GM18502 (cell line): Measurements from ENCODE around the gene FIBCD1.

ENCODE experiments used
- ATAC-seq: cut with Tn5 transposase; IDR thresholded peaks from one replicate; pipeline ENCODE4 v1.9.1; 2021; ENCODE audit warnings: mild to moderate bottlenecking; ENCODE audit not compliant: unreplicated experiment, poor library complexity

FIBCD1 gene, protein sequence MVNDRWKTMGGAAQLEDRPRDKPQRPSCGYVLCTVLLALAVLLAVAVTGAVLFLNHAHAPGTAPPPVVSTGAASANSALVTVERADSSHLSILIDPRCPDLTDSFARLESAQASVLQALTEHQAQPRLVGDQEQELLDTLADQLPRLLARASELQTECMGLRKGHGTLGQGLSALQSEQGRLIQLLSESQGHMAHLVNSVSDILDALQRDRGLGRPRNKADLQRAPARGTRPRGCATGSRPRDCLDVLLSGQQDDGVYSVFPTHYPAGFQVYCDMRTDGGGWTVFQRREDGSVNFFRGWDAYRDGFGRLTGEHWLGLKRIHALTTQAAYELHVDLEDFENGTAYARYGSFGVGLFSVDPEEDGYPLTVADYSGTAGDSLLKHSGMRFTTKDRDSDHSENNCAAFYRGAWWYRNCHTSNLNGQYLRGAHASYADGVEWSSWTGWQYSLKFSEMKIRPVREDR

DNA sequence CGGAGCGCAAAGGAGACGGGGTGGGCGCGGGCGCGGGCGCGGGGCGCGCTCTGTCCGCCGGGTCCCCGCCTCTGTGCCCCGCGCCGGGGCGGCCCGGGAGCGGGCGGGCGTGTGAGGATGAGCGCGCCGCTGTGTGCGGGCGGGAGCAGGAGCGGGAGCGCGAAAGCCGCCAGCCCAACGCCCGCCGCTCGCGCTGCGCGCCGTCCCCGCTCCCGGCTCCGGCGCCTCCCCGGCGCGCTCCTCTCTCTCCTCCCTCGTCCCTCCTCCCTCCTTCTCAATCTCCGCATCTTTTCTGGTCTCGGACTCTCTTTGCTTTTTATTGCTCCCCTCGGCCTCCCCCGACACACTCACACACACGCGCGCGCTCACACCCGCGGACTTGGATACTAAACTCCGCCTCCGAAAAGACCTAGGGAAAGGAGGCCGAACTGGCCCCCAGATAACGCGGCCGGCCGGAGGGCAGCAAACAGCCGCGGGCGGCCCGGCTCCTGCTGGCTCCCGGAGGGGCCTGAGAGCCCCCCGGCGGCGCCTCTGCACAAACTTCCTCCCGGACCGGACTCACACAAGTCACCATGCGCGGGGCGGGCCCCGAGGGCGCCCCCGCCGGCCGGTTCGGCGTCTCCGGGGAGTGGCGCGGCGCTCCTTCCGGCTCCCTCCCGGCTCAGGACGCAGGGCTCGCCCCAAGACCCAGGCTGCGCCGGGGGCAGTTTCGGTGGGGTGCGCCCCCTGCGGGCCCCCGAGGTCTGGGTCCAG, at the start of gene FIBCD1:
Gene FIBCD1, minus strand, starts transcription at position 596 of the 753 bp plus-strand sequence. CDS start 640 bp downstream, outside the sequence.
- no peak for ATAC-seq

DNA sequence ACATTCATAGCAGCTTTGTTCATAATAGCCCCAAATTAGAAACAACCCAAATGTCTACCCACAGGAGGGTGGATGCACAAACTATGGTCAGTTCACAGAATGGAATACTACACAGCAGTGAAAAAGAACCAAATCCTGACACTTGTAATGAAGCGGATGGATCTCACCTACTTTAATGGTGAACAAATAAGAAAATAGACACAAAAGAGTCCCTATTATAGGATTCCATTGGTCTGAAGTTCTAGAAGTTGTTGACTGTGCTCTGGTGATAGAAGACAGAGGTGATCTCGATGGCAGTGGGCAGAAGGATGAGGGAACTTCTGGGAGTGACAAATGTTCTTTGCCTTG, 49.3 kb upstream of the FIBCD1 start:
- ATAC-seq = no peak

DNA sequence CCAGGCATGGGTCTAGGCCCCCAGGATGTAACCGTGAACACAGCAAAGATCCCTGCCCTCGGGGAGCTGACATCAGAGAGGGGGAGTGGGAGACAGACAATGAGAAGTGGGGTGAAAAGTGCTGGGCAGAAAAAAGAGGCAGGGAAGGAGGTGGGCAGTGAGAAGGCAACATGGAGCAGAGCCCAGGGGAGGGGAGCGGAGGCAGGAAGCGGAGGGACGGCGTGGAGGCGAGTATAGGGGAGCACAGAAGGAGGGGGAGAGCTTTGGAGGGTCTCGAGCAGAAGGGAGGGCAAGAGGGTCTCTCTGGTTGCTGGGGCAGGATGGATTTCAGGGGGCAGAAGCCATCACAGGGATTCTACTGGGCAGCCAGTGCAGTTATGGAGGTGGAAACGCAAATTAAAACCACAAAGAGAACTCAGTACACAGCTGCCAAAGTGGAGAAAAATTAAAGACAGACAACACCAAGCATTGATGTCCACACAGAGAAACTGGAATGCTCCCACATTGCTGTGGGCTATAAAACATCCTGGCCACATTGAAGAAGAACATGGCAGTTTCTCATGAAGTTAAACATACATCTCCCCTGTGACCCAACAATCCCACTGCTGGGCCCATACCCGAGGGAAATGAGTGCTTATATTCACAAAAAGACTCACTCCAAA, 48.8 kb upstream of the FIBCD1 start:
- no peak for ATAC-seq

DNA sequence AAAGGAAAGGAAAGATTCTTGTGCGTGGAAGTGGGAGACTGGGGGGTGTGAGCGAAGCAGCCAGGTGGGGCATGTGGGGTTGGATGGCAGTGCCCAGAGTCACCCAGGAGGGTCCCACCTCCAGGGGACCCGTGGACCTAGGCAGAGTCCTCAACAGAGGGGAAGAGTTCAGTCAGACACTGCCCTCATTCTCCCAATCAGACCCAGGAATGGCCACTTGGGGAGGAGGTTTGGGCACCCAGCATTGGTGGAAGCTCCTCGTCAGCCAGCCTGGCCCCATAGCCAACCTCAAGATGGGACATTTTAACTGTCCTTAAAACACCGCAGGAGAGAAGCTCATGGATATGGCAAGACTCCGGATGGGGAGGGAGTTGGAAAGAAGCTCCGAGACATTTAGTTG, 48.0 kb upstream of the FIBCD1 start:
- ATAC-seq = no peak

DNA sequence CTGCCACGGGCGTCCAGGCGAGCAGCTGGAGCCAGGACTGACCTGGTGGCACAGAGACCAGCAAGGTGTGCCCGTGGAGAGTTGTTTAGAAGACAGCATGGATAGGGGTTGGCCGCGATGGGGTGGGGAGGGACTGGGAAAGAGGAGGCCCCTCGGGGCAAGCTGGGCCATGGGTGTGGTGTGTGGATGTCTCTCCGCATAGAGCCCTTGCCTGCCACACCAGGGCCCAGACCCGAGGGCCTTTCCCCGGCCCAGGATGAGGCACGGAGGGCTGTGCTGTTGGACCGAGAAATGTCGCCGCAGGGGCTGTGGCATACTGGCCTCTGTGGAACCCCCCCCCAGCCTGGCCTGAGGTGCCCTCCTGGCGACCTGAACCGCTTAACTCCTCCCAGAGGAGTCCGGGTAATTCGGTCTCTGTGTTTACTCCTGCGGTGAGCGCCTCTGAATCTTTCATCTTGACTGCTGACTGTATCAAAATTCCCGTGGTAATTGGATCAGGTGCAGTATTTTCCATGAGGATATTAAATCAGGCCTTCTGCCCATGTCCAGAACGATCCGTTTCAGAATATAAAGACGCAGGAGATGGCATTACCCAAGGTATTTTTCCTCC, 47.4 kb upstream of the FIBCD1 start:
- no peak for ATAC-seq

DNA sequence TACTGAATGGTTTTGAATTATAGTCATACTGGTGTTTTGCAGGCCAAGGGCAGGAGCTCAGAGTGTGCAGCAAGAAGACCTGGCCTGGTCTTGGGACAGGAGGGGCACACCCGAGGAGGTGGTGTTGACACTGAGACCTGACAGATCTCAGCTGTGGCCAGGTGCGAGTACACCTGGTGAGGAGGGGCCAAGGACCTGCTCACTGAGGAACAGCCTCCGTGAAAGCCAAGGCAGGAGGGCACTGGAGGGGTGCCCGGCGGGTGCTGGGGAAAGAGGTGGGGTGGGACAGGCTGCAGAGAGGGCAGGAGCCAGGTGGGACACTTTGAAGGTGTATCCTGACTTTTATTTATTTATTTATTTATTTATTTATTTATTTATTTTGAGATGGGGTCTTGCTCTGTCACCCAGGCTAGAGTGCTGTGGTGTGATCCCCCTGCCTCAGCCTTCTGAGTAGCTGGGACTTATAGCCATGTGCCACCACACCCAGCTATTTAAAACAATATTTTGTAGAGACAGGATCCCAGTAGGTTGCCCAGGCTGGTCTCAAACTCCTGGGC, 46.6 kb upstream of the FIBCD1 start:
- no peak for ATAC-seq

DNA sequence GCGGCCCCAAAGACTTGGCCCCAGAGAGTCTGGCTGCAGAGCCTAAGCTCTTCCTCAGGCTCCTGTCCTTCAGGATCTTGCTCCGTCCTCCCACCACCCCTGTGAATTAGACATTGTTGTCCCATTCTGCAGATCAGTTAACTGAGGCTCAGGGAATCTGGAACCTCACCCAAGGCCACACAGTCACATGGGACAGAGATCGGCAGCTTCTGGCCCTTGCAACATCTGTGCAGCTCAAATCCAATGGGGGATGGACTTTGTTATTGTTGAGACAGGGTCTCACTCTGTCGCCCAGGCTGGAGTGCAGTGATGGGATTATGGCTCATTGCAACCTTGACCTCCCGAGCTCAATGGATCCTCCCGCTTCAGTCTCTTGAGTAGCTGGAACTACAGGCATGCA, 46.0 kb upstream of the FIBCD1 start:
- ATAC-seq = no peak

DNA sequence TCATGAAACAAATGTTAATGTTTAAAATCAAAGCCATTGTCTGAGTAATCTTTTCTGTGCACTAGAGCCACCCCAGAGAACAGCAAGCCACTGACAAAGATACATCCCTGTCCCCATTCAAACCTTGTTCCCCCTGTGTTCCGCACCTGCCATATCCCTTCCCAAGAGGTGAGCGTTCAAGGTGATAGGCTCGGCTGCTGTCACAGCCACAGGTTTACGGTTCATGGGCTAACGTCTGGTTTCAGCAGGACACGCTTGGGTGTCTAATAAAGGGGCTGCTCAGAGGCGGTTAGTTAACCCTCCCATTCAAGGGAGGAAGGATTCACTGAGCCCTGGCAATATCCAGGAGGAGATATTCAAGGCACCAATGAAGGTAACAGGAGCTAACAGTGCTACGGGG, 45.5 kb upstream of the FIBCD1 start:
- ATAC-seq = no peak

DNA sequence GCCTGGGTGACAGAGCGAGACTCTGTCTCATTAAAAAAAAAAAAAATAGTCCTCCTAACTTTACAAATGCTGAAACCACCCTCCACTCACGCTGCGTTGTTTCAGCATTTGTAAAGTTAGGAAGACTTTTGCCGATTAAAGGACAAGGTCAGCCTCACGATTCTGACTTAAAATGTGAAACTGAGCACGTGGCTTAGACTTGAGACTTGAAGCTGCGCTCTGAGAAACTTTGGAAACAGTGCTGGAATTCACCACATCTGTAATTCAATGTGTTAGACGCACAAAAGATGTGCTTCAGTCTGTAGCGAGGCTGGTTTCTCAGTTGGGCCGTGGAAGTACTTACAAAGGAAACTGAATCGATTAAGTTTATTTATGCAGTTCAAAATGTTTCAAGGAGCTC, 44.9 kb upstream of the FIBCD1 start:
- no peak for ATAC-seq

DNA sequence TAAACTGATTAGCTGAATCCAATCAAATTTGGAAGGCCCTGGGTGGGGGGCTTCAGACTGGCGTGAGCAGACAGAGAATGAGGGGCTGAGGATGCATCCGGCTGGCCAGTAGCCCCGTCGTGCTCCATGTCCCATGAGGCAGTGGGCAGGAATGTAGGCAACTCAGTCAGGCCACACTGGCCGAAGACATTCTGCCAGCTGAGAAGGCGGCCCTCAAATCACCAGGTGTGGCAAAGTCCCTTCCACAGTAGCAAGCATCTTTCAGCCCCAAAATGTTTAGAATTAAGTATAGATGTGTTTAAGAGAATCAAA, 44.3 kb upstream of the FIBCD1 start:
- no peak for ATAC-seq

DNA sequence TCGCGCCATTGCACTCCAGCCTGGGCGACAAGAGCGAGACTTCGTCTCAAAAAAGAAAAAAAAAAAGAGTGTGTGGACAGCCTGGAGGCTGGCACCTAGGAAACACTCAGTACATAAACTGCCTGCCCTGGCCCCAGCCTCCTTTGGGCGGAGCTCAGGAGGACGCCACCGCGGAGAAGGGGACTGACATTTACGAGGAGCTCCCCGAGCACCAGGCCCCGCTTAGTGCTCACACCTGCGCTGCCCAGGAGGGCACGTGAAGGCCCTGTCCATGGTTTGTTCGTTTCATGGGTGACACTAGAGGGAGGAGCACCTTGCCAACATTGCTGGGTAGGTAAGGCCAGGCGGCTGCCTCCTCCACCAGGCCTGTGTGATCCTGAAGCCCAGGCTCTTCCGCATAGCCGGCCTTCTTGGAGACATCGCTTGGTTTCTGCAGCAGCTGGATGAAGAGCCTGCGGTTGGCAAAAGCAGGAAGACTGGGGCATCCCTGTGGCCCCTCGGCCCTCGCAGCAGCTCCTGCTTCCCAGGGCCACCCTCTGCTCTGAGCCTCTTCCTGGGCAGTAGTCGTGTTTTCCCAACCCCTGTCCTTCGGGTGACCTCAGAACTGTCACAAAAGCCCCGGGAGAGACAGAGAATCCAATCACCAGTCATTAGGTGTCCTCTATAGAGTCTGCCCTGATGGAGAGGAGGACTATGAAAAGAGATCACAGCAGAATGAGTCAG, 43.8 kb upstream of the FIBCD1 start:
- ATAC-seq = no peak

DNA sequence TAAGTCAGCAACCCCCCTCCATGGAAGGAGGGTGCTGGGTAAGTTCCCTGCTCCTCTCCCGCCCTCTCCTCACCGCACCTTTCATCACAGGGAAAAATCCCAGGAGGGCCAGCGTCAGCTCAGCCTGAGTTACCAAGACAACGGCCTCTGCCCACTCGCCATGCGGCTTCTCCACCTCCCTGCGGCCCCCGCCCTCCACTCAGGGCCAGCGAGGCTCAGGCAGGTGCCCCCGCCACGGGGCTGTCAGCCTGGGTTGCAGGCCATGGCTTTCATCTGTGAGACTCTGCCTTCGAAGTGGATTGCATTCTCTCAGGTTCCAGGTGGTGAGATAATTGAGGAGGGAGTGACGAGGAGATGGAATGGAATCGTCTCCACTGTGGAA, 42.7 kb upstream of the FIBCD1 start:
- no peak for ATAC-seq

DNA sequence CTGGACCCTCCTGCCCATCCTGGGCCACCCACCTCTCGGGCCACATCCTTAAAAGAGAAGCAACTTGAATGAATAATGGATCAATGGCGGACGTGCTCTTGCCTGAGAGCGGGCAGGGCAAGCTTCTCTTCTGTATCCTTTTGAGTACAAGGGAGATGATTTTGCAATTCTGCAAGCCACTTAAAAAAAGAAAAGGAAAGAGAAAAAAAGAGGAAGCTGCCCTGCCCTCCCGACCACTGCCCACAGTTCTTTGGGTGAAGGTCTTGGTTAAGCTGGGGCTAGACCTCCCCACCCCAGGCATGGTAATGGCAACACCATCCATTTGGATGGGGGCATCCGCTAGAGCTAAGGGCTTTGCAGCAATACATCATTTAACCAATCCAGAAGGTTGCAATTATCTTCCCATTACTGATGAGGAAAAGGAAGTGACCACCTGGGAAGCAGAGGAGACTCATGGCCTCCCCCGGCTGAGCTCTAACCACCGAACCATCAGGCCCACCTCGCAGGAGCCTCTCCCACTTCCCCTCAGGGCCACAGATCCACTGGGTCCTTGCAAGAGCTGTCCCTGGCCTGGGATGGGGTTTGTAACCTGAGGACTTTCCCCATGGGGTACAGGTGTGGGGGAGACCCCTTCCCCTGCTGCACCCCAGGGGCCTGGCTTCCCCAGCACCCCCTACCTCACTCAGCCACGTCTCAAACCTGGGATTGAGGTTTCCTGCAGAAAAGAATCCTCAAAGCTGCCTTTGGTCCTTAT, 42.1 kb upstream of the FIBCD1 start:
- ATAC-seq = no peak

DNA sequence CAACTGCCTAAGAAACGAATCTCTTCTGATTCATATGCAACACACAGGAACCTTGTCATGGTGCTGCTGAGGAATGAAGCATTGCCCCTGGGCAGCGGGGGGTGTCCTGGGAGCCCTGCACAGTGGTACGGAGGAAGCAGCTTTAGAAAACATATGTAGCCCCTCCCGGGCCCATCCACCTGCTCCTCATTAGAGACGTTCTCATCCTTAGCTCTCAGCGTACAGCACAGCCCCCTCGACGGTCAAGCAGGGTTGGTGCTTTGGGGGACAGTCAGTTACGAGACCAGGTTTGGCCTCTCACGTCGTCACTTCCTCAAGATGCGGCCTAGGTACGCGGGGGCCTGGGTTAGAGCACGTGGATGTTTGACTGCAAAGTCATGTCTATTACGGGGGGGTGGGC, 41.5 kb upstream of the FIBCD1 start:
- ATAC-seq = no peak

DNA sequence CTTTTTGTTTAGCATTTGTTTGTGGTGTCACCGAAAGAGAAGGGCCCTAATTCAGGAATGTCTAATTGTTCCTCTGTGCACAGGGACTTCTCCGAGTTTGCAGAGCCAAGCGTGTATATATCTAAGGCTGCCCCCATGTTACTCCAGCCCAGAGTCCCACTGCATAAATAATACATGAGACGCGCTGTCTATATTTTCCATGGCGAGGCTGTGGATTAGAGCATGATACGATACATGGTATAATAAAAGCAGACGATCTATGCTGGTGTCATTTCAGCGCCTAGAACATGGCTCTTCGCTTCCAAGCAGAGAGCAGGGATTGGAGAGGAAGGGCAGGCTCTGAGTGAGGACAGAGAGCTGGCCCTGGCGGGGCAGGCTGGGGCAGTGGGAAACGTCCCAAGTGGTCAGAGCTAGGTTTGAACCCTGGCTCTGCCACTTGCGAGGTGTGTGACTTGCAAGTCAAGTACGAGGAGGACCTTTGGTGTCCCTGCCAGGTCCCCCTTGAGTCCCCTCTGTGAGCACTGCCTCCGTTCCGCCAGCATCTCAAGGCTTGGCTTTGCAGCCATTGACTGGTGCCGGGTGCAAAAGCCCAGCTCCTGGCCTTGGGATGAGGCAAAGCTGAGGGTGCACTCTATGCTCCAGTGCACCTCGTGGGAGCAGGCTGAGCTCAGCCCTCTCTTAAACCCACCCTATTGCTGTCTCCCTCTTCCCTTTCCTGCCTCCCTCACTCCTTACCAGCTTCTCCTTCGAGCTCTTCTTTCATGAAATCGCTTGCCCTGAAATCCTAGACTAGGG, 40.7 kb upstream of the FIBCD1 start:
- ATAC-seq = no peak

DNA sequence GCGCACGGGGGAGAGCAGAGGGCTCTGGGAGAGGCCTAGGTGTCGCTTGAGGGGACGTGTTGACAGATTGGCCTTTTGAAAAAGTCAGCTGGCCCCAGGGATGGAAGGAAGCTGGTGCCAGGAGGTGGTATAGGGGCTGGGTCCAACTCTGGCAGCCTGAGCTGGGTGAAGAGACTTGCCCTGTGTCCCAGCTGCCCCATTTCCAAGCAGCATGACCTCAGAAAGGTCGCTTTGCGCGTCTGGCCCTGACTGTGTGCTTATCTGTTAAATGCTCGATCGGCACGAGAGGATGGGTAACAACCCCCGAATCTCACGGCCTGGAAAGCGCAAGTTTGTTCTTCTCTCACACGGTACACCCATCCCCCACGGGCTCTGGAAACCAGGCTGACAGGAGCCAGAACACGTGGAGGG, 38.8 kb upstream of the FIBCD1 start:
- no peak for ATAC-seq

DNA sequence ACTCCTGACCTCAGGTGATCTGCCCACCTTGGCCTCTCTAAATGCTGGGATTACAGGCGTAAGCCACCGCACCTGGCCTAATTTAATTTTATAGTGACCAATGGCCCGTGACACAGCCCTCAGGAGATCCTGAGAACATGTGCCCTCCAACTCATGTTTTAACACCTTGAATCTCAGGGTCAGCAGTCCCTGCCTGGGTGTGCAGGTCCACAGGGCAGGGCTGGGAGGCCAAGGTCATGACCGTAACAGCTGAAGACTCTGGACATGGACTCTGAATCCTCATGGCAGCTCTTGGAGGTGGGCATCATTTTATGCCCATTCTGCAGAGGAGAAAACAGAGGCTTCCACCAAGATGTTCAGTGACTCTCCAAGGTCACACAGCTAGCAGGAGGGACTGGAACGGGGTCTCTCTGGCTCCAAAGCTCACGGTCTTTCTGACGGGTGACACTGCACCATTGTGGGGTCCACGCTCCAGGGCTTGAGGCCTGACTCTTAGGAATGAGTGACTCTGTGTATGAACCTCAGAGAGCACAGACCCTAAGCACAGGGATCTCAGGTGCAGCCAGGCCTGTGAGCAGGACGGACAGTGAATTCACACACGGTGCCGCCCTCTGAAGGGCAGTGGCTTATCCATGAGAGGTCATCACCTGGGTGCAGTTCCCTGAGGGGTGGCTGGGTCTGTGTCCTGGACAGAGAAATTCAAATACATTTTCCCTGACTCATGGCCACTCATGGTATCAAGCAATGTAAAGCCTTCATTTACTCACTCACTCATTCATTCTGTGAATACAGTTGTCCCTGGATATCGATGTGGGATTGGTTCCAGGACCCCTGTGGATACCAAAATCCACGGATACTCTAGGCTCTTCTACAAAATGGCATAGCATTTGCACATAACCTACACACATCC, 37.1 kb upstream of the FIBCD1 start:
- no peak for ATAC-seq

DNA sequence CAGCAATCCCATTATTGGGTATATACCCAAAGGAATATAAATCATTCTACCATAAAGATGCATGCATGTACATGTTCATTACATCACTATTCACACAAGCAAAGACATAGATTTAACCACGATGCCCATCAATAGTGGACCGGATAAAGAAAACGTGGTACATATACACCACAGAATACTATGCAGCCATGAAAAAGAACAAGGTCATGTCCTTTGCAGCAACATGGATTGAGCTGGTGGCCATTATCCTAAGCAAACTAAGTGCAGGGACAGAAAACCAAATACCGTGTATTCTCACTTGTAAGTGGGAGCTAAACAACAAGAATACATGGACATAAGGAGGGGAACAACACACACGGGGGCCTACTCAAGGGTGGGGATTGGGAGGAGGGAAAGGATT, 36.1 kb upstream of the FIBCD1 start:
- ATAC-seq = no peak
